Measurements from ENCODE around the gene TMIE.

DNA sequence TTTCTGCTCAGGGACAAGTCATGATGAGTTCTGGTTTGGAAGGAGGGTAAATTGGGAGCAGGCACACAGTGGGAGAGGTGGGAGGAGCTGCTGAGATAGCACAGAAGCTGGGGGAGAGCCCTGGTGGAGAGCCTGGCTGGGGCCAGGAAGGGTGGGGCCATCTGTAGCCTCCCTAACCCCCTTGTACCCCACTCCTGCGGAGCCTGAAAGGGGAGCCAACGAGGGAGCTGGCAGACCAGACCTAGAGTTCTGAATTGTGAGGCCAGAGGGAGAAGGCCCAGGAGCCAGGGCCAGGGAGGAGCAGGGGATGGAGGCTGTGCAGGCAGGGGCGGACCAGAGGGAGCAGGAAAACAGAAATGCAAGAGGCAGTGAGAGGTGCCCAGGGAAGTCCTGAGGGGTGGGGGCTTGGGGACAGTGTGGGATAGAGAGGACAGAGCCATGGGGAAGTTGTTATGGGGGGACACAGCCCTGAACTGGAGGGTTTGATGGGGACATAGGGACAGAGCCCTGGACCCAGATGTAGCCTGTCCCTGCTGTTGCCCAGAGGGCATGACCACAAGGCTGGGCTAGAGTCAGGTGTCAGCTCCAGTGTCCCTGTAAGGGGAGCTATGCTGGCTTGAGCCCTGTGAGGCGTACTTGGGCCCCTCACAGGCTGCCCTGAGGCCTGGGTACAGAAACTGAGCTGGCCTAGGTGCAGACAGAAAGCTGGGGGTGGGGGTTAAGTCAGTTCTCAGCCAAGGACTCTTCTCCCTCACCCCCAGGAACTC, 1.2 kb downstream of the TMIE start:
- TF ChIP-seq POLR2A (IDR thresholded peaks at IDR 0.05) (no peak), CTCF (IDR thresholded peaks at IDR 0.05) (no peak)
